ENCODE results near the gene PROX1.

Gene PROX1, protein sequence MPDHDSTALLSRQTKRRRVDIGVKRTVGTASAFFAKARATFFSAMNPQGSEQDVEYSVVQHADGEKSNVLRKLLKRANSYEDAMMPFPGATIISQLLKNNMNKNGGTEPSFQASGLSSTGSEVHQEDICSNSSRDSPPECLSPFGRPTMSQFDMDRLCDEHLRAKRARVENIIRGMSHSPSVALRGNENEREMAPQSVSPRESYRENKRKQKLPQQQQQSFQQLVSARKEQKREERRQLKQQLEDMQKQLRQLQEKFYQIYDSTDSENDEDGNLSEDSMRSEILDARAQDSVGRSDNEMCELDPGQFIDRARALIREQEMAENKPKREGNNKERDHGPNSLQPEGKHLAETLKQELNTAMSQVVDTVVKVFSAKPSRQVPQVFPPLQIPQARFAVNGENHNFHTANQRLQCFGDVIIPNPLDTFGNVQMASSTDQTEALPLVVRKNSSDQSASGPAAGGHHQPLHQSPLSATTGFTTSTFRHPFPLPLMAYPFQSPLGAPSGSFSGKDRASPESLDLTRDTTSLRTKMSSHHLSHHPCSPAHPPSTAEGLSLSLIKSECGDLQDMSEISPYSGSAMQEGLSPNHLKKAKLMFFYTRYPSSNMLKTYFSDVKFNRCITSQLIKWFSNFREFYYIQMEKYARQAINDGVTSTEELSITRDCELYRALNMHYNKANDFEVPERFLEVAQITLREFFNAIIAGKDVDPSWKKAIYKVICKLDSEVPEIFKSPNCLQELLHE

DNA sequence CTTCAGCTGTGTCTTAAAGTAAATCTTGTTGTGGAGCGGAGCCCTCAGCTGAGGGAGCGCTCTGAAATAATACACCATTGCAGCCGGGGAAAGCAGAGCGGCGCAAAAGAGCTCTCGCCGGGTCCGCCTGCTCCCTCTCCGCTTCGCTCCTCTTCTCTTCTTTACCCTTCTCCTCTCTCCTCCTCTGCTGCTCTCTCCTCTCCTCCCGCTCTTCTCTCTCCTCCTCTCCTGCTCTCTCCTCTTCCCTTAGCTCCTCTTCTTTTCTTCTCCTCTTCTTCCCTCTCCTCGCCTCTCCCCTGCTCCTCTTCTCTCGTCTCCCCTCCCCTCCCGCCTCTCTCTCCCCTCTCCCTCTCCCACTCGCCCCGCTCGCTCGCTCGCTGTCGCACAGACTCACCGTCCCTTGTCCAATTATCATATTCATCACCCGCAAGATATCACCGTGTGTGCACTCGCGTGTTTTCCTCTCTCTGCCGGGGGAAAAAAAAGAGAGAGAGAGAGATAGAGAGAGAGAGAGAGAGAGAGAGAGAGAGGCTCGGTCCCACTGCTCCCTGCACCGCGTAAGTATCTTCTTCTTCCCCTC is at the start of gene PROX1:
PROX1 (plus strand) TSS at position 47 of the 580 bp plus-strand sequence. CDS start 8,563 bp downstream, outside the sequence.
- ATAC-seq: no peak

DNA sequence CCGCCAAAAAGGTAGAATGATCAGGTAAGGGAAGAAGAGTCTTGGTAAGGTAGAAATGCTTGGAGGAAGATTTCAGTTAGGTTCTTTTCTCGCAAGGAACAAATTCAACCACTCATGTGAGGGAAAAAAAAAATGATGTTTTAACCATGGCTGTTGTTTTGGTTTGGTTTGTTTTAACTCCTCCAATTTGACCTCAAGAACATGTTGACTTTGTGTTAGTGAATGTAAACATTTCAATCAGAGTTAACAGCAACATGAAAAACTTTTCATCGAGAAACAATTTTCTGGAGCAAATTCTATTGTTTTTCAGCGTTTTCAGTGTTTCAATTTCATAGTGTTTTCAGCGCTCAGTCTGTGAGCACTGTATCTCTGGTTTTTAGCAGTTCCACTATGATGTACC is 49.0 kb upstream of the PROX1 start:
- no peak for ATAC-seq

- no peak for ATAC-seq
These were observed 47.9 kb upstream of the PROX1 start for GRCh38 chr1:213939888-213940287.

- no peak for ATAC-seq
These were observed 46.8 kb upstream of the PROX1 start for GRCh38 chr1:213940947-213941346.

DNA sequence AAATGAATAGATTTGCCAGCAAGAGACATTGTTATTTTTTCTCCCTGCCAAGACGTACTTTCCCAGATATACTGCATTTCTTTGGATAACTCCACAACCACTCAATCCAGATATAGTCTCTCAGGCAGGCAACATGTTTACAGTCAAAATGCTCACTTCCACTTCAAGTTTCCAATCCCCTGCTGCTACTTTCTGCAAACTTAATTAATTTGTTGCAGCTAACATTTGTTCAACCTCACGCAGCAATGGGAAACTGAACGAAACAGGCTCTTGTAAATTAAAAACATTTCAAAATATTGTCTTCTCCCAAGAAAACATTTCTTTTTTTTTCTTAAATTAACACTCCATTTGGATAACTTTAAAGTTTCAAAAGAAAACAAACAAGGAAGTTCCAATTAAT is 45.7 kb upstream of the PROX1 start:
- no peak for ATAC-seq

DNA sequence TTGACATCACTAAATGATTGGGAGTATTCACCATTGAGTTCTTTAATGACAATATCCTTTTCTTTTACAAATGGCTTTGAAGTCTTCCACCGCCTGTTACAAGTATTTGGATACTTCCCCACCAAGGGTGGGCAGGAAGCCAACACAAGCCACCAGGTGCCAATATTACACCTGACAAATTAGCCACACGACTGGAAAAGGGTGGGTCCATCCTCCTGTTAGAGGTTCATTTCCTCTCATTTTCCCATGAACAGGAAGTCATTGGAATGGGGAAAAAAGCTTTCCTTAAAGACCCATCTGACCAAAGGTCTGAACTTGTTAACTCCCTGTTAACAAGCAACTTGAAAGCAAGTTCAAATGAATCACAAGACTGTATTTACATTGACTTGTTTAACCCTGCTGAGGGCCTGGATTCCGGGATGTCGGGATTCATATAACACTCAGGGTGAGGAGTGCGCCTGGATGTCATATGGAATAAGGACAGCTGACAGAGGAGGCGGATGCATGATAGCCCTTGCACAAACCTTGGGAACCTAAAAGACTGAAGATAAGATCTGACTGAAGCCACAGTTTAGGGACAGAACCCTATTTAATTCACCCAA is 40.5 kb upstream of the PROX1 start:
- no peak for ATAC-seq

DNA sequence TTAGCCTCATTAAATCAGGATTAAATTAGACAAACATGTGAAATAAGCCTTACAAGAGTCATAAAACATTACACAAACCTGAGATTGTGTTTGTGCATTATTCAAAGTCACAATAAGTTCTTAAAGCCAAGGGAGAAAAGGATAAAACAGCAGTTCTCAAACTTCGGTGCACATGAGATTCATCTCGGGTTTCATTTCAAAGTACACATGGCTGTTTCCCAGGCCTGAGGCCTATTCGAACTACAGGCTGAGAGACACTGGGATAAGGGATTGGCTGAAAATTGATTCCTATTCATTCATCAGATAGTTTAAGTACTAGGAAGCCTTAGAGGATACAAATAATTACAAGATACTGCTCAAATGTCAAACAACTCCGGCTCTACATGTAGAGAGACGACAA is 35.9 kb upstream of the PROX1 start:
- no peak for ATAC-seq

GRCh38 chr1:213953806-213954205 is 34.0 kb upstream of the PROX1 start:
- ATAC-seq: no peak

GRCh38 chr1:213956295-213956770 is 31.4 kb upstream of the PROX1 start:
- no peak for ATAC-seq

DNA sequence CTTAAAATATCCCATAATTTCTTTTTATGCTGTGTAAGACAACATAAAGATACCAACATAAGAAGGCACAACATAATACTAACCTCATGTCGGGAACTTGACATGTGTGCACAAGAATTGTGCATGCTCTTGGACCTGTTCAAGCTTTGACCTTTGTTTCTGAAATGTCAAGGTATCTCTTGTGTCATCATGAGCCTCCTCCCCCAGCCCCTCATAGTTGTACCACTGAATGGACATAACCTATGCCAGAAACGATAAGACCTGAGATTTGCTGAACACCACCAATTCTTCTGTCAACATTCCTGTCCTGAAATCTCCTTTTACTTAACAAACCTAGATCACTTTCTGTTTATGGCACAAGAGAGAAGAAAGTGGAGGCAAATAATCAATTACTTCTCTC is 29.4 kb upstream of the PROX1 start:
- no peak for ATAC-seq

- ATAC-seq: no peak
These were observed 26.8 kb upstream of the PROX1 start for GRCh38 chr1:213960963-213961362.

- no peak for ATAC-seq
These were observed 25.3 kb upstream of the PROX1 start for GRCh38 chr1:213962508-213962907.

DNA sequence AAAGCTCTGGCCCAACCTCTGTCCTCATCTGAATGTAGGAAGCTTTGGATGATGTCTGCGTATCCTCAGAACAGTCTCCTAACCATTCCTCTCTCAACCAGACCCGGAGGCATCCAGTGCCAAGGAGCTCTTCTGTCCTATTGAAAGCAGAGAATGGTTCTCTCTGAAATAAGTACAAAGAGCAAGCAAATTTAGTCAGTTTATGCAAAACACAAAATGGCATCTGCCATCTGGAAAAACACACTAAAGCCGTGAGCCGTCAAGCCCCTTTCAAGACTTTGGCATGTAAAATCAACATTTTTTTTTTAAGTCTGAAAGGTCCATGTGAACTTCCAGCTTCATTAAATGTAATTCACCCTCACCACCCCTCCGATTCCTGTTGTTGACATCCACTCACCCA is 21.7 kb upstream of the PROX1 start:
- ATAC-seq: no peak

GRCh38 chr1:213968146-213968825 is 19.5 kb upstream of the PROX1 start:
- ATAC-seq: no peak

DNA sequence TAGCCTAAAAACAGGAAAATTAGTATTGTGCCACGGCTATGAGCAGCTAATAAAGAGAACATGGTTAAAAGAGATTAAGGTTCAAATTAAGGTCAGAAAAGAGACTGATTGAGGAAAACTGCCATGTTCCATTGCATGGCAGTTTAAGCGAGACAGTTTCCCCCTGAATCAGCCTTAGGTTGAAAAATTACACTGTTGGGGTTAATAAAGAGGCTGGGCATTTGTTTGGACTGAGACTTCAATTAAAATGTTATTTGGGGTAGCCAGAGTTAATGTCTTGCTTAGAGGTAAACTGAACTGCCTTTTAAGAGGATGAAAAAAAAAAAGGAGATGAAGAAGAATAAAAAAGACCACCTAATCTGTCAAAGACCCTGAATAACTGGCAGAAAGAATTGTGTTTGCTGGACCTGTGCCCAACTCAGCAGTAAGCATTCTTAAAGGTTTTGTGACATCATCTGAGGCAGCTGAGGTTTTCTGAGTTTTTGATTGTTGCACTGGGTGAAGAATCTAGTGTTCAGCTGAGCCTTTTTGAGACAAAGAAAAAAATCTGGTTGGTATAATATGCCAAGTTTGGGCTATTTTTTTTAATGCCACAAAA is 17.7 kb upstream of the PROX1 start:
- ATAC-seq: no peak

GRCh38 chr1:213972141-213972540 is 15.6 kb upstream of the PROX1 start:
- no peak for ATAC-seq

- no peak for ATAC-seq
These were observed 14.6 kb upstream of the PROX1 start for GRCh38 chr1:213973129-213973528.

DNA sequence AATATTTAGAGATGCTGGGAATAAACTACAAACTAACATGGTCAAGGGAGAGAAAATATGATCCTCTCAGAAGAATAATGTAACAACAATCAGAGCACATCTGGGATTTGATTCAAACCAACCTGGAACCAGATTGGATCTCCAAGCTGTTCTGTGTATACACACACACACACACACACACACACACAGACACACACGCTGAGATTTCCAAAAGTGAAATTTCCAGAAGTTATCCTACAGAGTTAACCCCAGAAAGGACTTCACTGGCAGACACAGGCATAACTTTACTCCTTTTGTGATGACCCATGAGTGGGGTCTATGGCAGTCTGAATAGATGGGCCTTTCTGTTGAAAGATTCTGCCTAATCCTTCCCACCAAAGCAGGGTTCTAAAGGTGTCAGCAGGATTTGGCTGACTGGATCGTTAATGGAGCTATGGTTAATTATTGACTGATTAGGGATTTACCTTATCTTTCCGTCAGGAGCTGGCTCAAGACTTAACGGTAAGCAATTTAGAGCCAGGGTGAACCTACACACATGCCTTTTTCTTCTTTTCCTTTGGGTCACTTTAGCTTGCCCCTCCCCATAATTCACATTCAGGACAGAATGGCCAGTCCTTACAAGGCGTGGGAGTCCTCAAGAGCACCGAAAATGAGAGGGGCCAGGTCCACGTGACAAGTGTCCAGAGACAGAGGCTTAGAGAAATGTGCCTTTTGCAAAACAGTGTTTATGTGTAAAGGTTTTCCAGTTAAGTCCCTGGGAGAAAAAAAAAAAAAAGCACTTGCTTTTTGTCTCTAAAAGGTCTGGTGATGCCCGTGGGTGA is 10.9 kb upstream of the PROX1 start:
- ATAC-seq: no peak

GRCh38 chr1:213977486-213977842 is 10.3 kb upstream of the PROX1 start:
- ATAC-seq: no peak

DNA sequence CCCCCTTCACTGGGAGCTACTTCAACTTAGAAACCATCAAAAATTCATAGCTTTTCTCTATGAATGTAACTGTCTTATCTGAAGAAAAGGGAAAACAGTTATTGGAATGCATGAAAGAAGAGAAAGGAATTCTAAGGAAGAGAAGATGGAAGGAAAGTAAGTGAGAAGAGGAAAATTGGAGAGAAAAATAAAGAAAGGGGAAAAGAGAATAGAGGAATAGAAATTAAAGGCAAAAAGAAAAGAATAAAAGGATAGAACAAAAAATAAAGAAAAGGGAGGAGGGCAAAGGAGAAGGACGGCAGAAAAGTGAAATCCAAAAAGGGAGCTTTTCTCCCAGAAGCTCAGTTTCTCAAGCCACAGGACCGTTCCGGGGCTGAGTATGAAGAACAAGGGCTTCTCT is 9.9 kb upstream of the PROX1 start:
- no peak for ATAC-seq

Measured in activated CD4-positive, CD25-positive, alpha-beta regulatory T cell treated with anti-CD3 and anti-CD28 coated beads, Interleukin-2, amount 50 U/mL, for 24 hours (primary cell).